Esophagus muscularis mucosa (tissue), 4 donors: ENCODE results near the gene CDH2. TPM values are rescaled to one million over a fixed set of nuclear protein-coding genes. Genes with fewer than 3 reads are reported as not detected.

Experiments
- DNase-seq: peaks from one replicate; pipeline ENCODE4 v3.0.0-alpha.2; 2017; ENCODE audit errors: extremely low spot score
- H3K27ac ChIP-seq, 4 donors: fragments of 200-600 bp; sonication (generic); replicated peaks in 1 of 4; 1 replicate in 3 of 4; 2 replicates in 1 of 4; pipeline ENCODE4 v1.5.1; 2016 to 2019; ENCODE audit warnings: mild to moderate bottlenecking in 1 of 4
- H3K27me3 ChIP-seq, 4 donors: fragments of 200-600 bp; sonication (generic); one replicate each; pipeline versions ENCODE4 v1.5.1 to v1.6.0; 2016 to 2019
- H3K36me3 ChIP-seq, 4 donors: fragments of 200-600 bp; sonication (generic); one replicate each; pipeline ENCODE4 v1.5.1; 2016 to 2019
- H3K4me1 ChIP-seq, 4 donors: fragments of 200-600 bp; sonication (generic); one replicate each; pipeline ENCODE4 v1.5.1; 2016 to 2019
- H3K4me3 ChIP-seq, 4 donors: fragments of 200-600 bp; sonication (generic); 1 replicate in 2 of 4; 2 replicates in 2 of 4; pipeline ENCODE4 v1.5.1; 2016 to 2019; ENCODE audit warnings: mild to moderate bottlenecking in 4 of 4, moderate library complexity in 1 of 4
- H3K9me3 ChIP-seq, 4 donors: fragments of 200-600 bp; sonication (generic); 1 replicate in 3 of 4; 2 replicates in 1 of 4; pipeline ENCODE4 v1.5.1; 2016 to 2019
- EP300 ChIP-seq: sonication (generic); formaldehyde crosslinking; IDR thresholded peaks from one replicate; pipeline ENCODE4 v1.6.1; 2017; ENCODE audit warnings: antibody characterized with exemption
- POLR2A ChIP-seq: fragments of 450-650 bp; IDR thresholded peaks from one replicate; pipeline ENCODE4 v1.6.1; 2017; ENCODE audit warnings: antibody characterized with exemption, moderate library complexity, mild to moderate bottlenecking, low read depth
- POLR2AphosphoS5 ChIP-seq, 2 donors: sonication (generic); formaldehyde crosslinking; IDR thresholded peaks; one replicate each; pipeline ENCODE4 v1.6.1; 2017; ENCODE audit warnings: antibody characterized with exemption in 2 of 2
- WGBS: methylation state at CpG from one replicate; pipeline ENCODE4 v1.1.5; 2018; 5-methylcytosine and 5-hydroxymethylcytosine counted together
- intact Hi-C: fragments of 100-400 bp; cut with DNase I; formaldehyde crosslinking; loops from one replicate; pipeline ENCODE4 v1.15.1; 2023
- total RNA-seq, 4 donors: library from RNA; depleted of rRNA; stranded (reverse); fragments of >200 nt; gene quantifications; one replicate each; pipeline versions ENCODE4 v1.1.0 to v1.2.1, GENCODE V29; 2016
- TF ChIP-seq, protein P1 (sequence below), 3 experiments: fragments of 200-600 bp in 2 of 3; fragments of 450-650 bp in 1 of 3; sonication (generic) in 2 of 3; IDR thresholded peaks; one replicate each; pipeline ENCODE4 v1.5.1; 2017 to 2019; ENCODE audit warnings: antibody characterized with exemption in 3 of 3, mild to moderate bottlenecking in 2 of 3, moderate library complexity in 1 of 3

CDH2 gene
- total RNA-seq, 4 donors from 2014 or later = 10.9 to 17.4 (median 13.6) TPM

DNA sequence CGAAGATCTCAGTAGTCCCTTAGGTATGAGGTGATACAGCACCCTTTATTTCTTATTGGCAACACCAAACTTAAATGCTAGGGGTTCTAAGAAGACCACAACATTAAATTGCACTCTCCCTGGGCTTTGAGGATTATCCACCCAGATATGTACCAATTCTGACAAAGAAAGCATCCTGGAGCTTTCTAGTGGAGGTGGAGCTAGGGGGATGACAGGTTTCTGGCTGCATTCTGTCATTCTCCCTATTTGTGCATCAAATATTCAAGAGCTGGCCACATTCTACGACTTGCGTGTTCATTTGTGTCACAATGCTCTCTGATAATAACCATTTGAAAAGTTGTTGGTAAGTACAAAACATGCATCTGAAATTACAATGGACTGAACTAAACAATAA lies 111.1 kb downstream of the CDH2 start:
- H3K27me3 ChIP-seq = no peaks in the 10 kb centered on the region
- TF ChIP-seq POLR2A (no peak), POLR2AphosphoS5 (IDR thresholded peaks at IDR 0.05) (no peak), EP300 (no peak)
- TF ChIP-seq, protein P1, sequence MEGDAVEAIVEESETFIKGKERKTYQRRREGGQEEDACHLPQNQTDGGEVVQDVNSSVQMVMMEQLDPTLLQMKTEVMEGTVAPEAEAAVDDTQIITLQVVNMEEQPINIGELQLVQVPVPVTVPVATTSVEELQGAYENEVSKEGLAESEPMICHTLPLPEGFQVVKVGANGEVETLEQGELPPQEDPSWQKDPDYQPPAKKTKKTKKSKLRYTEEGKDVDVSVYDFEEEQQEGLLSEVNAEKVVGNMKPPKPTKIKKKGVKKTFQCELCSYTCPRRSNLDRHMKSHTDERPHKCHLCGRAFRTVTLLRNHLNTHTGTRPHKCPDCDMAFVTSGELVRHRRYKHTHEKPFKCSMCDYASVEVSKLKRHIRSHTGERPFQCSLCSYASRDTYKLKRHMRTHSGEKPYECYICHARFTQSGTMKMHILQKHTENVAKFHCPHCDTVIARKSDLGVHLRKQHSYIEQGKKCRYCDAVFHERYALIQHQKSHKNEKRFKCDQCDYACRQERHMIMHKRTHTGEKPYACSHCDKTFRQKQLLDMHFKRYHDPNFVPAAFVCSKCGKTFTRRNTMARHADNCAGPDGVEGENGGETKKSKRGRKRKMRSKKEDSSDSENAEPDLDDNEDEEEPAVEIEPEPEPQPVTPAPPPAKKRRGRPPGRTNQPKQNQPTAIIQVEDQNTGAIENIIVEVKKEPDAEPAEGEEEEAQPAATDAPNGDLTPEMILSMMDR (IDR thresholded peaks at IDR 0.05) = no peak
- H3K27ac ChIP-seq = no peak overlapping the region
- H3K4me1 ChIP-seq = peaks cover 0 to 5% (median 0%) of the 10 kb centered on the region in 4 donors
- H3K36me3 ChIP-seq = no peaks in the 10 kb centered on the region
- no peaks in the 10 kb centered on the region for H3K9me3 ChIP-seq
- no peak overlapping the region for H3K4me3 ChIP-seq
- intact Hi-C loops = no loop called here
- no peak for DNase-seq
- 81% methylated on average over 3 of the region's 3 CpGs for whole genome bisulfite sequencing

DNA sequence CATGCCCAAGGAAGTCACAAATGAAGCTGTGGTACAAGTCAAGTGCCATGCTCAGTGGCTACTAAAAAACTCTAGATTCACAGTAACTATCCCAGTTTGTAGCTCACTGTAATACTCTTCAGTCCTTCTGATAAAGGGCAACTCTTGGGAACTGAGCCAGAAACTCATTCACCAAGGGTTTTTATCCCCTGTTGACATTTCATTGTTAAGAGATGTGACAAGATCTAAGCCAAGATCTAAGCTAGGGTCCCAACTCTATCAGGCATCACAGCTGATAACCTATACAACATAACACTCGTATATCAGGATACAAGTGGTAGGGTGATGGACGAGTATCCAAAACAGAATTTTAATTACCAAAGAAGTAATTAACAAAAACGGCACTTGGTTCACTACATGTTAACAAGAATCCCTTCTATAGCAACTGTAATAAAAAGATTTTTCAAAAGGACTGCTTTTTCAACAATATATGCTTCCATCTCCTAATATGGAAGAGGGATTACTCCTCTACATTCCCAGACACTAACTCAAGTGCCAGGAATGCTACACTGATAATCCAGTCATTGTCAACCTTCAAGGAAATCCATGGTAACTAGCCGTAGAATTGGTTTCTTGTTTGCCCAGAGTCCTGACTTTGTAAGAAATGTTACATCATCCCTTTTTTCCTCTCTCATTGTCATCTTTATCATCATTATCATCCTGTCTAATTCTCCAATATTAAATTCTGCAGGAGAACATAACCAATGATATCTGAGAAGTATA lies 111.7 kb downstream of the CDH2 start:
- H3K27ac ChIP-seq = no peak overlapping the region

DNA sequence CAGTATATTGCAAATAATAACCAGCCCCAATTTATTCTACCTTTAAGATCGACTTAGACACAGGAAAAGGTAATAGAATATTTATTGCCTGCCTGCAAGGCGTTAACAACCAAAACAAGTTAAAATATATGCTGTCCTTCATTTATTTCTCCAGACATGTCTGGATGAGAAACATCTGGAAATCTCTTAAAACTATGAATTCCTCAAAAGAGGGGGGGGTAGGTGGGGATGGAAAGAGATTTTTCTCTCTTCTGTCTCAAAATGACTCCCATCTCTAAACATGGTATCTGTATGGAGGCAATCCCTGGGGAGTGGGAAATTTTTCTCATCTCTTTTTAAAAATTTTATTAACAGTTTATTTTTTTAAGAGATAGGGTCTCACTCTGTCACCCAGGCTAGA lies 113.0 kb downstream of the CDH2 start:
- no peak overlapping the region for H3K4me3 ChIP-seq
- H3K4me1 ChIP-seq = peaks cover 0 to 5% (median 0%) of the 10 kb centered on the region in 4 donors
- no peaks in the 10 kb centered on the region for H3K27me3 ChIP-seq
- H3K27ac ChIP-seq = no peak overlapping the region
- H3K9me3 ChIP-seq = no peaks in the 10 kb centered on the region
- 61% methylated on average over 2 of the region's 2 CpGs for WGBS
- intact Hi-C loops = no loop called here
- H3K36me3 ChIP-seq = no peaks in the 10 kb centered on the region
- TF ChIP-seq POLR2A (no peak), EP300 (no peak), POLR2AphosphoS5 (IDR thresholded peaks at IDR 0.05) (no peak)
- TF ChIP-seq, protein P1 (IDR thresholded peaks at IDR 0.05) = no peak
- DNase-seq = no peak

More for the DNA sequence above, 111.7 kb downstream of the CDH2 start:
- H3K4me1 ChIP-seq = peaks cover 0 to 5% (median 0%) of the 10 kb centered on the region in 4 donors
- no peaks in the 10 kb centered on the region for H3K36me3 ChIP-seq
- TF ChIP-seq, protein P1 (IDR thresholded peaks at IDR 0.05) = no peak
- TF ChIP-seq POLR2AphosphoS5 (IDR thresholded peaks at IDR 0.05) = no peak
- no peak for TF ChIP-seq POLR2A
- no peak for TF ChIP-seq EP300
- no peaks in the 10 kb centered on the region for H3K27me3 ChIP-seq
- H3K9me3 ChIP-seq = no peaks in the 10 kb centered on the region
- 67% methylated on average over 4 of the region's 4 CpGs for WGBS
- no peak for DNase-seq
- H3K4me3 ChIP-seq = no peak overlapping the region
- intact Hi-C loops = no loop called here

DNA sequence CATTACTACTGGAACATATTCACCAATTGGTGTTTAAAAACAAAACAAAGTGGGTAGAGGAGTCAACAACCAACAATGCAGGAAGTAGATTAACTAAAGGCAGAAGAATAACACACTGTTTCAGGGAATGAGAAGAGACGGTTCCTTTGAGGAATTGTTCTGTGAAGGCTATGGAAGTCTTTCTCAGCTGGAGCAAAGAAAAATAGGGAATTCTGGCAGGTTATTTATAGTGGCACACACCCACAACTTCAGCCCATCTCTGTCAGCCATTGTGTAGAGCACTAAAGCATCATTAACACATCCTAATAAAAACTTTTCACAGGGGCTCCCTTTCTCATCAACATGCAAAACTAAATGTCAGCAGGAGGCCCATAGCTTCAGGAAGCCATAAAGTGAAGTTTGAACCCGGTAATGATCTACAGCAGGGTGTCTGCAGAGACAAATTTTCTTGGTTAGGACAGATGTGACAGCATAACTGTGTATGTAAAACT lies 113.6 kb downstream of the CDH2 start:
- Histone ChIP-seq H3K36me3 (no peaks in the 10 kb centered on the region), H3K9me3 (no peaks in the 10 kb centered on the region), H3K4me3 (no peak overlapping the region), H3K4me1 (peaks cover 0 to 5% (median 2%) of the 10 kb centered on the region in 4 donors), H3K27ac (no peak overlapping the region), H3K27me3 (no peaks in the 10 kb centered on the region)
- 27% methylated on average over 2 of the region's 2 CpGs for WGBS
- TF ChIP-seq POLR2A = no peak
- no peak for TF ChIP-seq POLR2AphosphoS5 (IDR thresholded peaks at IDR 0.05)
- TF ChIP-seq, protein P1 (IDR thresholded peaks at IDR 0.05) = no peak
- TF ChIP-seq EP300 = no peak
- intact Hi-C loops = no loop called here
- DNase-seq = no peak
